SK-N-SH treated with all-trans-retinoic acid at 6 μM for 48 hours (cell line): Measurements from ENCODE around the gene ALOX15.
A peak's percentile ranks its signal among the peaks of the same experiment; 100 is the strongest.

Experiments used
- ATAC-seq: fragments of 200-7000 bp; cut with Tn5 transposase; 3 replicates; pipeline ENCODE4 v1.9.1; 2020; ENCODE audit warnings: mild to moderate bottlenecking, moderate library complexity
- BACH2 ChIP-seq: fragments of 250-450 bp; sonication (Bioruptor Pico); IDR thresholded peaks from 2 replicates; pipeline ENCODE4 v1.9.0; 2021; ENCODE audit warnings: mild to moderate bottlenecking, borderline replicate concordance
- CREB5 ChIP-seq: fragments of 250-450 bp; sonication (Bioruptor Pico); IDR thresholded peaks from 2 replicates; pipeline ENCODE4 v1.5.1; 2020; ENCODE audit warnings: low read depth, mild to moderate bottlenecking, moderate library complexity
- CSDC2 ChIP-seq: fragments of 250-450 bp; sonication (Bioruptor Pico); IDR thresholded peaks from 2 replicates; pipeline ENCODE4 v1.5.0; 2020; ENCODE audit warnings: mild to moderate bottlenecking, moderate library complexity
- ESRRG ChIP-seq: fragments of 250-450 bp; sonication (Bioruptor Pico); IDR thresholded peaks from 2 replicates; pipeline ENCODE4 v1.6.1; 2021; ENCODE audit warnings: mild to moderate bottlenecking
- GLIS3 ChIP-seq: fragments of 250-450 bp; sonication (Bioruptor Pico); IDR thresholded peaks from 2 replicates; pipeline ENCODE4 v1.5.0; 2020; ENCODE audit warnings: mild to moderate bottlenecking, moderate library complexity
- ISL1 ChIP-seq: fragments of 250-450 bp; sonication (Bioruptor Pico); IDR thresholded peaks from 2 replicates; pipeline ENCODE4 v2.1.2; 2022; ENCODE audit warnings: mild to moderate bottlenecking, moderate library complexity
- PATZ1 ChIP-seq: fragments of 250-450 bp; sonication (Bioruptor Pico); IDR thresholded peaks from 2 replicates; pipeline ENCODE4 v1.8.0; 2020; ENCODE audit warnings: mild to moderate bottlenecking, moderate library complexity, borderline replicate concordance
- POU6F1 ChIP-seq: fragments of 250-450 bp; sonication (Bioruptor Pico); IDR thresholded peaks from 2 replicates; pipeline ENCODE4 v1.8.0; 2021; ENCODE audit warnings: low read depth, mild to moderate bottlenecking, moderate library complexity, borderline replicate concordance
- PPARA ChIP-seq: fragments of 250-450 bp; sonication (Bioruptor Pico); IDR thresholded peaks from 2 replicates; pipeline ENCODE4 v1.5.0; 2020; ENCODE audit warnings: mild to moderate bottlenecking, borderline replicate concordance
- RARB ChIP-seq: fragments of 250-450 bp; sonication (Bioruptor Pico); IDR thresholded peaks from 2 replicates; pipeline ENCODE4 v1.8.0; 2021; ENCODE audit warnings: mild to moderate bottlenecking, moderate library complexity
- SNAI2 ChIP-seq: fragments of 250-450 bp; sonication (Bioruptor Pico); IDR thresholded peaks from 2 replicates; pipeline ENCODE4 v1.5.0; 2020; ENCODE audit warnings: mild to moderate bottlenecking, moderate library complexity
- TCF4 ChIP-seq: fragments of 250-450 bp; sonication (Bioruptor Pico); IDR thresholded peaks from 2 replicates; pipeline ENCODE4 v1.8.0; 2021; ENCODE audit warnings: mild to moderate bottlenecking, moderate library complexity, borderline replicate concordance
- TOX ChIP-seq: fragments of 250-450 bp; sonication (Bioruptor Pico); IDR thresholded peaks from 2 replicates; pipeline ENCODE4 v1.8.0; 2021; ENCODE audit warnings: mild to moderate bottlenecking, moderate library complexity, borderline replicate concordance
- TSHZ2 ChIP-seq: fragments of 250-450 bp; sonication (Bioruptor Pico); IDR thresholded peaks from 2 replicates; pipeline ENCODE4 v1.5.0; 2020; ENCODE audit warnings: mild to moderate bottlenecking, moderate library complexity
- ZC3H10 ChIP-seq: fragments of 250-450 bp; sonication (Bioruptor Pico); IDR thresholded peaks from 2 replicates; pipeline ENCODE4 v1.5.1; 2021; ENCODE audit warnings: mild to moderate bottlenecking, moderate library complexity
- ZFP3 ChIP-seq: fragments of 250-450 bp; sonication (Bioruptor Pico); IDR thresholded peaks from 2 replicates; pipeline ENCODE4 v1.5.0; 2020; ENCODE audit warnings: mild to moderate bottlenecking, moderate library complexity
- ZNF565 ChIP-seq: fragments of 450-650 bp; formaldehyde crosslinking; conservative IDR thresholded peaks from 2 replicates; pipeline ENCODE4 v1.5.0; 2020; ENCODE audit warnings: low read depth, mild to moderate bottlenecking, moderate library complexity
- ZNF70 ChIP-seq: fragments of 450-650 bp; formaldehyde crosslinking; IDR thresholded peaks from 2 replicates; pipeline ENCODE4 v1.5.0; 2020; ENCODE audit warnings: mild to moderate bottlenecking, moderate library complexity
- ZNF8 ChIP-seq: fragments of 450-650 bp; formaldehyde crosslinking; IDR thresholded peaks from 2 replicates; pipeline ENCODE4 v1.5.0; 2020; ENCODE audit warnings: mild to moderate bottlenecking, moderate library complexity

ALOX15 gene

GRCh38 chr17:4665027-4665426 lies 23.5 kb upstream of the ALOX15 start (continued):
- no peak for TF ChIP-seq BACH2

- TF ChIP-seq ZFP3 (CRISPR knock-in tag): no peak
- TF ChIP-seq GLIS3 (CRISPR knock-in tag): no peak
- no peak for ATAC-seq
These were observed 22.8 kb upstream of the ALOX15 start for GRCh38 chr17:4664230-4664629.

GRCh38 chr17:4663711-4664110 lies 22.2 kb upstream of the ALOX15 start:
- no peak for ATAC-seq
- TF ChIP-seq SNAI2 (CRISPR knock-in tag) (no peak), CSDC2 (CRISPR knock-in tag) (no peak), TSHZ2 (no peak), TOX (CRISPR knock-in tag) (no peak), ZNF565 (CRISPR knock-in tag) (no peak), CREB5 (CRISPR knock-in tag) (no peak), TCF4 (CRISPR knock-in tag) (no peak), PATZ1 (CRISPR knock-in tag) (no peak), ZNF8 (CRISPR knock-in tag) (no peak), ZC3H10 (no peak), RARB (CRISPR knock-in tag) (no peak), ZNF70 (CRISPR knock-in tag) (no peak), PPARA (CRISPR knock-in tag) (no peak), GLIS3 (CRISPR knock-in tag) (no peak)
- TF ChIP-seq, all 23 proteins: peak for 0

- TF ChIP-seq BACH2: no peak
- no peak for TF ChIP-seq CSDC2 (CRISPR knock-in tag)
- no peak for TF ChIP-seq POU6F1 (CRISPR knock-in tag)
- no peak for TF ChIP-seq ISL1 (CRISPR knock-in tag)
- TF ChIP-seq SNAI2 (CRISPR knock-in tag): no peak
- TF ChIP-seq ESRRG (CRISPR knock-in tag): no peak
- TF ChIP-seq PATZ1 (CRISPR knock-in tag): no peak
- TF ChIP-seq, all 23 proteins: peak for 0
- ATAC-seq: peak; percentile 81
These were observed 17.2 kb upstream of the ALOX15 start for GRCh38 chr17:4658478-4659305.
